ENCODE results near the gene CCL28.

- TF ChIP-seq CTCF (IDR thresholded peaks at IDR 0.05) (no peak), POLR2A (IDR thresholded peaks at IDR 0.05) (no peak)
Measured at GRCh38 chr5:43425983-43426382, 13.8 kb upstream of the CCL28 start.
